HG03066 (cell line): ENCODE measurements around the gene GSTP1.
"Not testable (repeated sequence)": the region's sequence is repeated elsewhere in the genome, so short reads cannot be mapped to it uniquely, and the experiment has no call there.

Experiments used
- ATAC-seq: cut with Tn5 transposase; IDR thresholded peaks from one replicate; pipeline ENCODE4 v1.9.1; 2021; ENCODE audit warnings: low read depth; ENCODE audit not compliant: unreplicated experiment

GSTP1 gene

GRCh38 chr11:67562963-67563704, 20.5 kb upstream of the GSTP1 start:
- no peak for ATAC-seq

GRCh38 chr11:67563705-67564114, 19.9 kb upstream of the GSTP1 start:
- not testable (repeated sequence) for ATAC-seq

GRCh38 chr11:67564230-67564629, 19.4 kb upstream of the GSTP1 start:
- ATAC-seq, result no peak

GRCh38 chr11:67571443-67571842, 12.2 kb upstream of the GSTP1 start:
- no peak for ATAC-seq

GRCh38 chr11:67572305-67572704, 11.3 kb upstream of the GSTP1 start:
- no peak for ATAC-seq

- ATAC-seq, result no peak
Measured at GRCh38 chr11:67572747-67573419, 10.7 kb upstream of the GSTP1 start.

GRCh38 chr11:67574938-67575337, 8.7 kb upstream of the GSTP1 start:
- no peak for ATAC-seq

- ATAC-seq, result no peak
Measured at GRCh38 chr11:67576735-67577475, 6.7 kb upstream of the GSTP1 start.

GRCh38 chr11:67577951-67578350, 5.7 kb upstream of the GSTP1 start:
- no peak for ATAC-seq

GRCh38 chr11:67581469-67581868, 2.1 kb upstream of the GSTP1 start:
- no peak for ATAC-seq

GRCh38 chr11:67582011-67582410, 1.6 kb upstream of the GSTP1 start:
- ATAC-seq, result no peak

- ATAC-seq, result no peak
Measured at GRCh38 chr11:67584205-67584880, 731 bp downstream of the GSTP1 start.

GRCh38 chr11:67584881-67585873, 1.6 kb downstream of the GSTP1 start:
- ATAC-seq, result no peak

- no peak for ATAC-seq
Measured at GRCh38 chr11:67585911-67586310, 2.3 kb downstream of the GSTP1 start.

- ATAC-seq, result no peak
Measured at GRCh38 chr11:67586568-67587250, 3.1 kb downstream of the GSTP1 start.

GRCh38 chr11:67588136-67588503, 4.5 kb downstream of the GSTP1 start:
- no peak for ATAC-seq

- ATAC-seq, result not testable (repeated sequence)
Measured at GRCh38 chr11:67588899-67589415, 5.3 kb downstream of the GSTP1 start.

GRCh38 chr11:67592880-67593564, 9.4 kb downstream of the GSTP1 start:
- ATAC-seq, result no peak

GRCh38 chr11:67593565-67593905, 9.9 kb downstream of the GSTP1 start:
- no peak for ATAC-seq
